Neutrophil (primary cell): ENCODE data around the gene GGTLC1.

Experiments used
- H3K27ac ChIP-seq: fragments of 200-600 bp; sonication (generic); 2 replicates; pipeline ENCODE4 v1.5.1; 2016; ENCODE audit warnings: mild to moderate bottlenecking, moderate library complexity
- H3K27me3 ChIP-seq: fragments of 200-600 bp; sonication (generic); 2 replicates; pipeline ENCODE4 v1.6.0; 2016; ENCODE audit warnings: mild to moderate bottlenecking
- H3K36me3 ChIP-seq: fragments of 200-600 bp; sonication (generic); 2 replicates; pipeline ENCODE4 v1.5.1; 2017
- H3K4me1 ChIP-seq, 2 experiments: fragments of 200-600 bp in 1 of 2; sonication (generic) in 1 of 2; 1 replicate in 1 of 2; 2 replicates in 1 of 2; pipeline versions ENCODE4 v1.5.1 to v1.6.1; 2013 to 2016; ENCODE audit warnings: low read depth in 1 of 2, low read length in 1 of 2, mild to moderate bottlenecking in 1 of 2, moderate library complexity in 1 of 2; ENCODE audit not compliant: control insufficient read depth in 1 of 2, insufficient read depth in 1 of 2
- H3K4me3 ChIP-seq, 2 experiments: fragments of 200-600 bp in 1 of 2; sonication (generic) in 1 of 2; 1 replicate in 1 of 2; 2 replicates in 1 of 2; pipeline ENCODE4 v1.5.1; 2013 to 2016; ENCODE audit warnings: low read depth in 1 of 2, low read length in 1 of 2, mild to moderate bottlenecking in 1 of 2, moderate library complexity in 1 of 2
- H3K9me3 ChIP-seq: fragments of 200-600 bp; sonication (generic); 2 replicates; pipeline ENCODE4 v1.5.1; 2016
- TF ChIP-seq, protein P1 (sequence below): fragments of 200-600 bp; sonication (generic); IDR thresholded peaks from 2 replicates; pipeline ENCODE4 v1.5.1; 2016; ENCODE audit warnings: antibody characterized with exemption

The GGTLC1 gene

GRCh38 chr20:23954008-23954745 lies 34.4 kb downstream of the GGTLC1 start:
- no peaks in the 10 kb centered on the region for H3K4me1 ChIP-seq
- no peaks in the 10 kb centered on the region for H3K9me3 ChIP-seq
- H3K27ac ChIP-seq = no peak overlapping the region
- no peaks in the 10 kb centered on the region for H3K27me3 ChIP-seq
- no peak overlapping the region for H3K4me3 ChIP-seq
- no peaks in the 10 kb centered on the region for H3K36me3 ChIP-seq
- TF ChIP-seq, protein P1, sequence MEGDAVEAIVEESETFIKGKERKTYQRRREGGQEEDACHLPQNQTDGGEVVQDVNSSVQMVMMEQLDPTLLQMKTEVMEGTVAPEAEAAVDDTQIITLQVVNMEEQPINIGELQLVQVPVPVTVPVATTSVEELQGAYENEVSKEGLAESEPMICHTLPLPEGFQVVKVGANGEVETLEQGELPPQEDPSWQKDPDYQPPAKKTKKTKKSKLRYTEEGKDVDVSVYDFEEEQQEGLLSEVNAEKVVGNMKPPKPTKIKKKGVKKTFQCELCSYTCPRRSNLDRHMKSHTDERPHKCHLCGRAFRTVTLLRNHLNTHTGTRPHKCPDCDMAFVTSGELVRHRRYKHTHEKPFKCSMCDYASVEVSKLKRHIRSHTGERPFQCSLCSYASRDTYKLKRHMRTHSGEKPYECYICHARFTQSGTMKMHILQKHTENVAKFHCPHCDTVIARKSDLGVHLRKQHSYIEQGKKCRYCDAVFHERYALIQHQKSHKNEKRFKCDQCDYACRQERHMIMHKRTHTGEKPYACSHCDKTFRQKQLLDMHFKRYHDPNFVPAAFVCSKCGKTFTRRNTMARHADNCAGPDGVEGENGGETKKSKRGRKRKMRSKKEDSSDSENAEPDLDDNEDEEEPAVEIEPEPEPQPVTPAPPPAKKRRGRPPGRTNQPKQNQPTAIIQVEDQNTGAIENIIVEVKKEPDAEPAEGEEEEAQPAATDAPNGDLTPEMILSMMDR = no peak

GRCh38 chr20:23946206-23946605 lies 42.4 kb downstream of the GGTLC1 start:
- Histone ChIP-seq H3K4me1 (no peaks in the 10 kb centered on the region), H3K9me3 (no peaks in the 10 kb centered on the region), H3K4me3 (no peak overlapping the region), H3K36me3 (no peaks in the 10 kb centered on the region), H3K27me3 (peaks cover 17% of the 10 kb centered on the region), H3K27ac (no peak overlapping the region)
- TF ChIP-seq, protein P1 = no peak

- H3K36me3 ChIP-seq = no peaks in the 10 kb centered on the region
- H3K4me3 ChIP-seq = no peak overlapping the region
- no peak overlapping the region for H3K27ac ChIP-seq
- no peaks in the 10 kb centered on the region for H3K9me3 ChIP-seq
- TF ChIP-seq, protein P1 = no peak
- peaks cover 17% of the 10 kb centered on the region for H3K27me3 ChIP-seq
- H3K4me1 ChIP-seq = no peaks in the 10 kb centered on the region
These were observed 45.3 kb downstream of the GGTLC1 start for GRCh38 chr20:23943304-23943703.

DNA sequence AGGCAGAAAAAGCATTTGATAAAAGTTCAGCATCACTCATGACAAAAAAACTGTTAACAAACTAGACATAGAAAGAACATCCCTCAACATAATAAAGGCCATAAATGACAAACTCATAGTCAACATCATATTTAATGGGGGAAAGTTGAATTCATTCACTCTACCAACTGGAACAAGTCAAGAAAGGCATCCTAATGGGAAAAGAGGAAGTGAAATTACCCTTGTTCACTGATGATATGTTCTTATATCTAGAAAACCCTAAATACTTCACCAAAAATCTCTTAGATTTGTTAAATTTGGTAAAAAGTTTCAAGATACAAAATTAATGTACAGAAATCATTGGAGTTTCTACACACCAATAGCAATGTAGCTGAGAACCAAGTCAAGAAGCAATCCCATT lies 48.9 kb downstream of the GGTLC1 start:
- no peaks in the 10 kb centered on the region for H3K36me3 ChIP-seq
- no peak overlapping the region for H3K27ac ChIP-seq
- H3K27me3 ChIP-seq = peaks cover under 1% of the 10 kb centered on the region
- TF ChIP-seq, protein P1 = no peak
- no peak overlapping the region for H3K4me3 ChIP-seq
- H3K9me3 ChIP-seq = no peaks in the 10 kb centered on the region
- H3K4me1 ChIP-seq = no peaks in the 10 kb centered on the region

GRCh38 chr20:23939063-23939462 lies 49.5 kb downstream of the GGTLC1 start:
- Histone ChIP-seq H3K9me3 (no peaks in the 10 kb centered on the region), H3K4me3 (no peak overlapping the region), H3K27ac (no peak overlapping the region), H3K27me3 (no peaks in the 10 kb centered on the region), H3K36me3 (no peaks in the 10 kb centered on the region), H3K4me1 (no peaks in the 10 kb centered on the region)
- TF ChIP-seq, protein P1 = no peak
